ENCODE results near the gene LMLN. TPM values are rescaled to one million over a fixed set of nuclear protein-coding genes. Genes with fewer than 3 reads are reported as not detected.
"Not testable (repeated sequence)": the region's sequence is repeated elsewhere in the genome, so short reads cannot be mapped to it uniquely, and the experiment has no call there.

The LMLN gene
- total and polyA plus RNA-seq, 7 donors, result 0.23 to 7.5 (median 3.3) TPM

DNA sequence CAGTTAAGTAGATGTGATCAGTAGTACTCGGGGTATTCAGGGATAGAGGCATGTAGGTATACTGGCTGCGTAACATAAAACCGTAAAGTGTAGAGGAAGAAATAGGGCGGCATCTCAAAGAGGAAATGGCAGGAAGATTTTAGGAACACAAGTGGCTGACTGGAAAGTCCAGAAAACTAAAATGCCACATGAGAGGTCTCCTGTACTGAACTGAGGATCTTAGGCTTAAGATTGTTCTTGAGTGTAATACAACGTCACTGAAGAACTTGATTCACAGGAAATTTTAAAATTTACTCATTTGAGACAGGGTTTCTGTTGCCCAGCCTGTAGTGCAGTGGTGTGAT lies 2.3 kb upstream of the LMLN start:
- H3K27me3 ChIP-seq, result no peaks in the 10 kb centered on the region
- no peak for DNase-seq
- intact Hi-C loops (cut with DNase I), result loop anchor here (10.0 kb wide), 1 partner anchor 127 kb away; no protein-coding TSS in a partner anchor
- H3K9me3 ChIP-seq, result no peaks in the 10 kb centered on the region
- TF ChIP-seq POLR2AphosphoS5 (IDR thresholded peaks at IDR 0.05) (no peak), POLR2A (IDR thresholded peaks at IDR 0.05) (no peak), EP300 (IDR thresholded peaks at IDR 0.05) (no peak), CTCF (IDR thresholded peaks at IDR 0.05) (no peak)
- no peak overlapping the region for H3K4me3 ChIP-seq
- WGBS, 2 donors, result 81 to 83% methylated on average over 5 of the region's 5 CpGs
- H3K27ac ChIP-seq, result peak overlapping the region in 3 of 4 donors; percentile 33 to 87 (median 87)
- H3K4me1 ChIP-seq, result peaks cover 0 to 42% (median 36%) of the 10 kb centered on the region in 4 donors
- H3K36me3 ChIP-seq, result peaks cover 12 to 43% (median 34%) of the 10 kb centered on the region in 4 donors

DNA sequence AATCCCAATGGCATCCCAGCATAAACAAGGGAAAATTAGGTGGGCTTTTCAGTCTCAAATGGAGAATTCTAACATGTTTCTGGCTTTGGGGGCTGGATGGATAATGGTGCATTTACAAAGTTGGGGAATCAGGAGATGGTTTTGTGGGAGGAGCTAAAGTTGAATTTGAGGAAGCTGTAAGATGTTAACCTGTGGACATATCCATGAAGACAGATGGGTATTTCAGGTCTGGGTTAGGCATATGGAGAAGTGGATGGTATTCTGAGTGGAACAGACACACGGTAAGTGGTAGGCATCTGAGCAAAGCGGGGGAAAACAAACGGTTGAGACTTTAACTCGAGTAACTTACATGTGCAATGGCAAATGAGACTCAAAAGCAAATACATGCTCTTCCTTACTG lies 1.7 kb upstream of the LMLN start:
- intact Hi-C loops (cut with DNase I), result loop anchor here (10.0 kb wide), 1 partner anchor 126 kb away; no protein-coding TSS in a partner anchor
- Histone ChIP-seq H3K4me1 (peaks cover 0 to 36% (median 30%) of the 10 kb centered on the region in 4 donors), H3K9me3 (no peaks in the 10 kb centered on the region), H3K36me3 (peaks cover 7 to 37% (median 28%) of the 10 kb centered on the region in 4 donors), H3K27ac (peak overlapping the region in 2 of 4 donors; percentile 87), H3K4me3 (no peak overlapping the region), H3K27me3 (no peaks in the 10 kb centered on the region)
- WGBS, 2 donors, result 95 to 96% methylated on average over 4 of the region's 4 CpGs
- no peak for DNase-seq
- TF ChIP-seq CTCF (IDR thresholded peaks at IDR 0.05) (no peak), POLR2A (IDR thresholded peaks at IDR 0.05) (no peak), EP300 (IDR thresholded peaks at IDR 0.05) (no peak), POLR2AphosphoS5 (IDR thresholded peaks at IDR 0.05) (no peak)

DNA sequence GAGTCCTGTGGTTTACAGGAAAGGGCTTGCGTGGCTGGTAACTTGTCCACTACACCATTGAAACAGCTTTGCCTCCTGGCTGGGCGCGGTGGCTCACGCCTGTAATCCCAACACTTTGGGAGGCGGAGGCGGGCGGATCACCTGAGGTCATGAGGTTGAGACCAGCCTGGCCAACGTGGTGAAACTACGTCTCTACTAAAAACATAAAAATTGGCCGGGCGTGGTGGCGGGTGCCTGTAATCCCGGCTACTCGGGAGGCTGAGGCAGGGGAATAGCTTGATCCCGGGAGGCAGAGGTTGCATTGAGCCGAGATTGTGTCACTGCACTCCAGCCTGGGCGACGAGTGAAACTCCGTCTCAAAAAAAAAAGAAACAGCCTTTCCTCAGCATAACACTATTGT lies 1.2 kb upstream of the LMLN start:
- 88 to 93% methylated on average over 19 of the region's 19 CpGs for WGBS, 2 donors
- not testable (repeated sequence) for DNase-seq, H3K9me3 ChIP-seq, H3K27me3 ChIP-seq, H3K4me3 ChIP-seq
- Histone ChIP-seq H3K27ac (peak overlapping the region; percentile 84 to 87 (median 86)), H3K4me1 (peaks cover 0 to 33% (median 26%) of the 10 kb centered on the region in 4 donors), H3K36me3 (peaks cover 6 to 32% (median 23%) of the 10 kb centered on the region in 4 donors)
- intact Hi-C loops (cut with DNase I), result loop anchor here (10.0 kb wide), 1 partner anchor 126 kb away; no protein-coding TSS in a partner anchor

DNA sequence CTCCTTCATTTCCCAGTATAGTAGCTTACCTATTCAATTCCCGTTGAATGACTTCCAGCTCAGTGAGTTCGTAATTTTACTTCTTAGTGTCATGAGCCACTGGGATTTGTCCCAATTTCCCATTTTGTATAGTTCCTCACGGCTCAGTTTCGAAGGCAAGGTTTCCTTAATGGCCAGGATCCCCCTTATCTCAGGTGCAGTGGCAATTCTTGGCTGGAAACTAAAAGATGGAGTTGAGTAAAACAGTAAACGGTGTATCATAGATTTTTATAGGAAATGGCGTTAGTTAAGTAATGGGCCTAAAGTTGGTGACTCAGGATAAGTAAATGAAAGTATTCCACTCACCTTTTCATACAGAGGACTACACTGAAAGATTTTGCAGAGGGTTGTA lies 522 bp upstream of the LMLN start:
- Histone ChIP-seq H3K4me1 (peaks cover 0 to 28% (median 23%) of the 10 kb centered on the region in 4 donors), H3K27ac (peak overlapping the region; percentile 84 to 87 (median 86)), H3K27me3 (no peaks in the 10 kb centered on the region), H3K9me3 (no peaks in the 10 kb centered on the region), H3K36me3 (peaks cover 4 to 26% (median 20%) of the 10 kb centered on the region in 4 donors), H3K4me3 (peak overlapping the region; percentile 75 to 85 (median 78))
- WGBS, 2 donors, result 54 to 62% methylated on average over 6 of the region's 6 CpGs
- no peak for DNase-seq
- intact Hi-C loops (cut with DNase I), result loop anchor here (10.0 kb wide), 1 partner anchor 125 kb away; no protein-coding TSS in a partner anchor
- TF ChIP-seq CTCF (IDR thresholded peaks at IDR 0.05) (no peak), POLR2AphosphoS5 (IDR thresholded peaks at IDR 0.05) (no peak), POLR2A (IDR thresholded peaks at IDR 0.05) (no peak), EP300 (IDR thresholded peaks at IDR 0.05) (no peak)

DNA sequence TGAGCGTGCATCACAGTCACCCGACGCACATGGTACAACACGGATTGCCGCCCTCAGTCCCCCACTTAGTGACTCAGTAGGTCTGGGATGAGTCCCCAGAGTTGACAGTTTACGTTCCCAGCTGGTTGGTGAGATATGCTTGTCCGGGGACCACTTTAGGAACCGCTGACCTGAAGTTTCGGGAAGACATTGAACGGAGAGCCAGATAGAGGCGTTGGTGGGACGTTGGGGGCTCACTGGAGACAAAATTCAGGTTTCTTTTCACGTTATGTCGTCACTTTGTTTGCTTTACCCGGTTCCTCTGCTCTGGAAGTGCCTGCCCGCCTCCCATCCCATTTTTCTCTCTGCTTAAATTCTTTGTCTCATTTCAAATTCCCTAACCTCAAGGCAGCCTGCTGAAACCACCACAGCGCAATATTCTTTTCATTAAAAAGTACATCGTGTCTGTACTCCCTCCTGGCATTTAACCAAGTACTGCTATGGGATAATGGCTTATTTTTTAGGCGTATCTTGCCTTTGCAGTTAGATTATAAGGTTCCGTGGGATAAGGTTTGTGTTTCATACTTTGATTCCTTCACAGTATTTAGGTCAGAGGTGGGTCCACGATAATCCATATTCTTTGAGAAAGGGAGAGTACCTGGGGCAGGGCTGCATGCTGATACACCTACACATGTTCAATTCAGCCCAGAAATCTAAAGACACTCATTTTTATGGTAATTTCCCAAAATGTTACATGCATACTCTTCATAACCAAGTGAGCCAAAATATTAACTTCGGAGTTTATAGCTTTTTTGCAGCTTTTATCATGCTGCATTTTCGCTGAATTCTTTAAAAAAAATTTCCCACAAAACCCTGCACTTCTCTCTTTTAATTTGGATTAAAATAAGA lies 921 bp downstream of the LMLN start:
- peaks cover 0 to 28% (median 23%) of the 10 kb centered on the region in 4 donors for H3K4me1 ChIP-seq
- DNase-seq, result no peak
- no peaks in the 10 kb centered on the region for H3K9me3 ChIP-seq
- H3K4me3 ChIP-seq, result peak overlapping the region; percentile 75 to 85 (median 78)
- intact Hi-C loops (cut with DNase I), result loop anchor here (1.0 kb wide), 1 partner anchor 11 kb away; the partner anchor contains the start of gene RPL35A
- peak overlapping the region; percentile 84 to 87 (median 86) for H3K27ac ChIP-seq
- TF ChIP-seq EP300 (IDR thresholded peaks at IDR 0.05), result no peak
- TF ChIP-seq CTCF (IDR thresholded peaks at IDR 0.05), result no peak
- TF ChIP-seq POLR2AphosphoS5 (IDR thresholded peaks at IDR 0.05), result no peak
- no peak for TF ChIP-seq POLR2A (IDR thresholded peaks at IDR 0.05)
- H3K27me3 ChIP-seq, result no peaks in the 10 kb centered on the region
- peaks cover 0 to 11% (median 7%) of the 10 kb centered on the region in 4 donors for H3K36me3 ChIP-seq
- 9 to 10% methylated on average over 23 of the region's 23 CpGs for WGBS, 2 donors
